ENCODE data around the gene ZNF879.

ZNF879 gene

GRCh38 chr5:179023528-179024189, at the start of gene ZNF879:
TSS of gene ZNF879 (plus strand) at chr5:179023804. CDS start at chr5:179025005, 1,201 bp downstream.
- TF ChIP-seq, protein P1, sequence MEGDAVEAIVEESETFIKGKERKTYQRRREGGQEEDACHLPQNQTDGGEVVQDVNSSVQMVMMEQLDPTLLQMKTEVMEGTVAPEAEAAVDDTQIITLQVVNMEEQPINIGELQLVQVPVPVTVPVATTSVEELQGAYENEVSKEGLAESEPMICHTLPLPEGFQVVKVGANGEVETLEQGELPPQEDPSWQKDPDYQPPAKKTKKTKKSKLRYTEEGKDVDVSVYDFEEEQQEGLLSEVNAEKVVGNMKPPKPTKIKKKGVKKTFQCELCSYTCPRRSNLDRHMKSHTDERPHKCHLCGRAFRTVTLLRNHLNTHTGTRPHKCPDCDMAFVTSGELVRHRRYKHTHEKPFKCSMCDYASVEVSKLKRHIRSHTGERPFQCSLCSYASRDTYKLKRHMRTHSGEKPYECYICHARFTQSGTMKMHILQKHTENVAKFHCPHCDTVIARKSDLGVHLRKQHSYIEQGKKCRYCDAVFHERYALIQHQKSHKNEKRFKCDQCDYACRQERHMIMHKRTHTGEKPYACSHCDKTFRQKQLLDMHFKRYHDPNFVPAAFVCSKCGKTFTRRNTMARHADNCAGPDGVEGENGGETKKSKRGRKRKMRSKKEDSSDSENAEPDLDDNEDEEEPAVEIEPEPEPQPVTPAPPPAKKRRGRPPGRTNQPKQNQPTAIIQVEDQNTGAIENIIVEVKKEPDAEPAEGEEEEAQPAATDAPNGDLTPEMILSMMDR (IDR thresholded peaks at IDR 0.05; ENCODE audit: borderline replicate concordance, insufficient read depth, low read depth, low read length): no peak
- no peak within 1 kb of the TSS for H3K4me3 ChIP-seq (ENCODE audit: low read depth, low read length)

DNA sequence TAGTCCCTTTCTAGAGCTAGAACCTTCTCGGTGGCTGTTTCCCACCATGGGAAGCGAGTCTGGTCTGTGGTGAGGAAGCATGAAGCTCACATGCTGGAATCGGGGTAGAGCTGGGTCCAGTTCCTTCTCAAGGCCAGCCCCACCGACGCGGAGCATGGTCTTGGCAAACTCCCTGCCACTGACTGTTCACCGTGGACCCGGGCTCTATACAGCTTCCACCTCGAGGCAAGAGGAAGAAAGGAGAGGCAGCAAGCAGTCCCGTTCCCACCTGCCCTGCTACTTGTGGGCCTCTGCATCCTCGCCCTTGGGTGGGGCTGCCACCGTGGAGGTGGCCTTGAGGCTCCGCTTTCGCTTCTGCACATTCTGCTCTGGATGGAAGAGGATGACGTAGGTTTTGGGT, 42.2 kb upstream of the ZNF879 start:
- TF ChIP-seq, protein P1 (IDR thresholded peaks at IDR 0.05; ENCODE audit: borderline replicate concordance, insufficient read depth, low read depth, low read length): no peak
- H3K4me3 ChIP-seq (ENCODE audit: low read depth, low read length): no peak overlapping the region

- TF ChIP-seq, protein P1 (IDR thresholded peaks at IDR 0.05; ENCODE audit: borderline replicate concordance, insufficient read depth, low read depth, low read length): no peak
These were observed 40.7 kb upstream of the ZNF879 start for GRCh38 chr5:178982941-178983340.

GRCh38 chr5:178983728-178984127, 39.9 kb upstream of the ZNF879 start:
- TF ChIP-seq, protein P1 (IDR thresholded peaks at IDR 0.05; ENCODE audit: borderline replicate concordance, insufficient read depth, low read depth, low read length): no peak
- no peak overlapping the region for H3K4me3 ChIP-seq (ENCODE audit: low read depth, low read length)

More at GRCh38 chr5:178982941-178983340, 40.7 kb upstream of the ZNF879 start:
- H3K4me3 ChIP-seq (ENCODE audit: low read depth, low read length): no peak overlapping the region

GRCh38 chr5:178984145-178985072, 39.2 kb upstream of the ZNF879 start:
- H3K4me3 ChIP-seq (ENCODE audit: low read depth, low read length): no peak overlapping the region
- TF ChIP-seq, protein P1 (IDR thresholded peaks at IDR 0.05; ENCODE audit: borderline replicate concordance, insufficient read depth, low read depth, low read length): no peak

- TF ChIP-seq, protein P1 (IDR thresholded peaks at IDR 0.05; ENCODE audit: borderline replicate concordance, insufficient read depth, low read depth, low read length): no peak
- no peak overlapping the region for H3K4me3 ChIP-seq (ENCODE audit: low read depth, low read length)
These were observed 37.2 kb upstream of the ZNF879 start for GRCh38 chr5:178986326-178986960.

Data from GM12875 (cell line).